HG03103 (cell line): ENCODE measurements around the gene METTL24.

ENCODE experiments used
- ATAC-seq: cut with Tn5 transposase; IDR thresholded peaks from one replicate; pipeline ENCODE4 v1.9.1; 2021; ENCODE audit warnings: low read depth; ENCODE audit not compliant: unreplicated experiment

Gene METTL24

DNA sequence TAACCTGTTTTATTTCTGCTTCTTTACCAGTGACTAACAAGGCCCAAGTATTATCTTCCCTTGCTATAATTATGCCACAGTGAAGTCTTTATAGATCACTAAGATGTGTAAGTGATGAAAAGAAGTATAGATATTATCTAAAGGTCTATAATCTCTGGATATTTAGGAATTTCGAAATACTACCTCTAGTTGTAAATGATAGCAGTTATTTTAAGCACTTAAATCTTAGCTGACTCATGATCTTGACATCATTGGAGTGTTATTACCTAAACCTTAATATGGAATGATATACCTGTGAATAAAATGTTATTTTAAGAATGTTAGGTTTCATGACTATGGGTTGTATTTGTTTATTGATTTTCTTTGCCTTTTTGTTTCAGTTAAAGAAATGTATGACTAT, 146.4 kb downstream of the METTL24 start:
- no peak for ATAC-seq

DNA sequence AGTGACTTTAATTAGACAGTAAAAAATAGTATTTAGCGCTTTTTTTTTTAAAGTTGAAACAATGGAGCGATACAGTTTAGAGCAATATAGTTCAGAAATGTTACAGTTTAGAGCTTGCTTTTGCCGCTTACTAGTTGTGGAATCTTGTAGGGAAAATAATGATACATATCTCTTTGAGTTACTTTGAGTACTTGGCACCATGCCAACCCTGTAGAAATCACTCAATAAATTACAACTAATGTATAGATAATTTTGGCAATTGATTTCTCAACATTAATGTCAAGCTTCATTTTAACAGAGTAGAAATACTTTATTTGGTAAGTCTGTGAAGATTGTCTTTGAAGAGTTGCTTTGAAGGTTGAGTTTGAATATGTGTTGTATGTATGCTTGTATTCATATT, 150.5 kb downstream of the METTL24 start:
- ATAC-seq = no peak

DNA sequence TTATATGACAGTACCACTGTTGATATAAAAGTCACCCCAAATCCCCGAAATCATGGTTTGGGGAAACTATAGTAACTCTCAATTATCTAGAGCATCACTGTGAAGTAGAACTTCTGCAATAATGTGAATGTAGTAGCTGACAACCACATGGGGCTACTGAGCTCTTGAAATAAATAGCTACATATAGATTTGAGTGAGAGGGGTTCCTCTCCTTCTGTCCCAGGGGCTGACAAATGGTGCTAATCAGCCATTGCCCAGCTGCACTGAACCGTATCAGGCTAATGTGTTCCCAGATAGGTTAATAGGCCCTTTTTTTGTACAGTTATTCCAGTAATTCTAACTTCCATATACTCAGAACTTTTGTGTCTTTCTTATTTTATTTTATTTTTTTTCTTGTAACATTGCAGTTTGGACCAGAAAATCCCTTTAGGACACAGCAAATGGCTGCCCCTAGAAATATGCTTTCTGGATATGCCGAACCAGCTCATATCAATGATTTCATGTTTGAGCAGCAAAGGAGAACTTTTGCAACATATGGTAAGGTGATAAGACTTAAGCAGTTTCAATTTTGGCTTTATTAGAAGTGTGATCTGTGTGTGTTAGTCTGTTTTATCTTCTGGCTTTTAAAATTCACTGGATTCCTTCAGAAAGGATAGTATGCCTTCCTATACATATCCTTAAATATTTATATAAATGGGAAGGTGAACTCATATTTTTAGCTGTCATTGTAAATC, 156.8 kb downstream of the METTL24 start:
- no peak for ATAC-seq

DNA sequence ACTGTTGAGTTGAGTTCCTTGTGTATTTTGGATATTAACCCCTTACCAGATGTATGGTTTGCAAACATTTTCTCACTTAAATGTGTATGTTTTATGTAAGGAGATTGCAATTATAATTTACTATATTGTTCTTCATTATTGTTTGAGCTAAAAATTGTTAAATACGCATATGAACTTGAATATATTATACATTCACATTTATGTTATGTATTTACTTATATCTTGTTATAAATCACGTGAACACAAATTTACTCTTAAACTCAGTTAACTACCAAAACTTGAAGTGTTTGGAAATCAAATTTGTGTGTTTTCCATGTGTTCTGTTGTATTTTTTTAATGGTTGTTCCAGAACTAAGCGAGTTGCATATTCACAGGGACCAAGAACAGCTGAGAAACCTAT, 159.6 kb downstream of the METTL24 start:
- no peak for ATAC-seq

DNA sequence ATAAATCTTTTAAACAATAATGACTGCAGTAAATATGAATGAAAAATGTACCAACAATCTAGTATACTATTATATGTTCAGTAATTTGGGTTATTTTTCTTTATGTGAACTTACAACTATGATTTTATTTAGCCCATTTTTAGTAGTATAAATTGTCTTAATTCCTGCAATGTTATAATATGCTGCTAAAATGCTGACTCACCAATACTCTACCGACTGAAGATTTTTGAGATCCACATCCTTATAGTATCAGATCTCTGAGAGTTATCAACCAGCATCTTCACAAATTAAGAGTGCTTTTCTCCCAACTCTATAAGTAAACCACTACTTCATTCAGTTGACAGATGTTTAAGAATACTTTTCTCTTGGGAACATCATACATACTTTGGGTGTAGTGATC, 161.3 kb downstream of the METTL24 start:
- no peak for ATAC-seq

DNA sequence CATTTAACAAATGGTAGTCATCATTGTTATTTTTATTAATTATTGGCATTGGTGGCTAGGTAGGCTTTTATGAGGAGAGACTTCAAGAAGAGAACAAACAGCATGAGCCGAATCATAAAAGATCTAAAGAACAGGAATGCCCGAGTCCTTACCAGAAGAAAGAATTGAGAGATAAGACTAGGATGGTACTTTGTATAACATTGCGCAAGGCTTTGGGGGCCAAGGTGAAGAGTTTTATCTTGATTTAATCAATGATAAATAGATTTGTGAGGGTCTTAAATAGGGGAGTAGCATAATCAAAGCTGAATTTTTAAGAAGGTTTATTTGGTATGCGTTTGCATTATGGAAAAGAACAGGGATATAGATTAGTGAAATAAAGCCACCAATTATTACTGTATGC, 162.5 kb downstream of the METTL24 start:
- ATAC-seq = no peak
